GM18909 (cell line): ENCODE measurements around the gene CRK.
A peak's percentile ranks its signal among the peaks of the same experiment; 100 is the strongest.
"Not testable (repeated sequence)": the region's sequence is repeated elsewhere in the genome, so short reads cannot be mapped to it uniquely, and the experiment has no call there.

Experiments
- ATAC-seq: cut with Tn5 transposase; IDR thresholded peaks from one replicate; pipeline ENCODE4 v1.9.1; 2021; ENCODE audit warnings: mild to moderate bottlenecking; ENCODE audit not compliant: unreplicated experiment, poor library complexity

CRK gene

GRCh38 chr17:1469231-1469852 lies 13.3 kb upstream of the CRK start:
- ATAC-seq: no peak

DNA sequence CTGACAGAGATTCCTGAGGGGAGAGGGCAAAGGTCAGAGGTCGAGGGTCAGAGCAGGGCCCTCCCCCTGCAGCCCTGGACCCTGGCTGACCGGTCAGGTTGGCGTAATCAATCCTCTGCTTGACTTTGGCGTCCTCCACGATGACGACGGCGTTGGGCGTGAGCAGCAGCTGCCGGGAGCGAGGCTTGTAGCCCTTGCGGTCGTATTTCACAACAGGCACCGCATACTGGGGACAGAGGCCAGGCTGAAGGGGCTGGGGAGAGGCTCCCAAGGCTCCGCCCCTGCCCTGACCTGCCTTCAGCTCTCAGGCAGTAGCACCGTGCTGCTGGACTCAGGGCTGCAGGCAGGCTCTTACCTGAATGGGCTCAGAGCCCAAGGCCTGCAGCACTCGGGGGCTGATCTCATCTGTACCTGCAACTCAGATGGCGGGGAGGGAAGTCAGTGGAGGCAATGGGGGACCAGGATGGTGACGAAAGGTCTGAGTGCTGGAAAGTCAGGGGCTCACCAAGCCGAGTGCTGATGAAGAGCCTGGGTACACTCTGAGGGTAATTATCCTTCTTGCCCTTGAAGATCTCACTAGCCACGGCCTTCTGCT lies 12.0 kb upstream of the CRK start:
- ATAC-seq: no peak

- ATAC-seq: no peak
Measured at GRCh38 chr17:1467258-1467657, 11.2 kb upstream of the CRK start.

- no peak for ATAC-seq
Measured at GRCh38 chr17:1464186-1464585, 8.2 kb upstream of the CRK start.

GRCh38 chr17:1462164-1463112 lies 6.4 kb upstream of the CRK start:
- no peak for ATAC-seq

DNA sequence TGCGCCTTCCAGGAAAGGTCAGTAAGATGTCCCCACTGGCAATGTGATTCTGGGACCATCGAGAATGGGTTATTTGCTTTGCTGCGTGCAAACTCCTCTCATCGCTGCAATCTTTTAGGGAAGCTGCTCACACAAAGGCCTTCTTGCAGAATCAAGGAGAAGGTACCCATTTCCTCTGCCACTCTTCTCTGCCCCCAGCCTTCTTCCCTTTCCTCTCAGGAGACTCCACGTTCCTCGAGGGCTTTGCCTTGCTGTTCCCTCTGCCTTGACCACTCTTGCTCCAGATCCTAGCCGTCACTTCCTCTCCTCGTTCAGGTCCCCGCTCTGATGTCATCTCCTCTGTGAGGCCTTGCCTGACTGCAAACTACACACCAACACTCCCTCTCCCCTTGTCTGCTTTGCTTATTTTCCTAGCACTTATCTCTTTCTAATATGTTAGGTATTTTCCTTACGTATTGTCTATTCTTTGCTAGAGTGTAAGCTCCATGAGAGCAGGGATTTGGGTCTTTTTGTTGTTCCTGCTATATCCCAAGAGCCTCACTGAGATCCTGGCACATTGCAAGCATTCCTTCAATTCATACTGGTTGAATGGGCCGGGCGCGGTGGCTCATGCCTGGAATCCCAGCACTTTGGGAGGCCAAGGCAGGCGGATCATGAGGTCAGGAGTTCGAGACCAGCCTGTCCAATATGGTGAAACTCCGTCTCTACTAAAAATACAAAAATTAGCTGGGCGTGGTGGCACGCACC lies 5.3 kb upstream of the CRK start:
- ATAC-seq: no peak

DNA sequence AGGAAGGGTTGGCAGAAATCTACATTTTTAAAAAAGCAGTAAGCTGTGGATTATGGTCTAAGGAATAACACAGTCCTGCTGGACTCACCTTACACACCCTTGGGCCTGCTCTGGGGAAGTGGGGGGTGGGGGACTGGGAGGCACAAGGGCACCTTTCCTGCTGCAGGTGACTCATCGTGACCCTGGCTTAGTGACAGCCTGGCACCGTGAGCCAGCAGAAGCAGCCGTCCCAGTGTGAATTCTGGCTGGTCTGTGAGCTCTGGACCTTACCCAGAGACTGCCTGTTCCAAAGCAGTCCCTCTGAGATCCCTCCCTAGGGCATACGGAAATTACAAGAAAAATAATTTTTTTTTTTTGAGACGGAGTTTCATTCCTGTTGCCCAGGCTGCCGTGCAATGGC lies 4.2 kb upstream of the CRK start:
- no peak for ATAC-seq

DNA sequence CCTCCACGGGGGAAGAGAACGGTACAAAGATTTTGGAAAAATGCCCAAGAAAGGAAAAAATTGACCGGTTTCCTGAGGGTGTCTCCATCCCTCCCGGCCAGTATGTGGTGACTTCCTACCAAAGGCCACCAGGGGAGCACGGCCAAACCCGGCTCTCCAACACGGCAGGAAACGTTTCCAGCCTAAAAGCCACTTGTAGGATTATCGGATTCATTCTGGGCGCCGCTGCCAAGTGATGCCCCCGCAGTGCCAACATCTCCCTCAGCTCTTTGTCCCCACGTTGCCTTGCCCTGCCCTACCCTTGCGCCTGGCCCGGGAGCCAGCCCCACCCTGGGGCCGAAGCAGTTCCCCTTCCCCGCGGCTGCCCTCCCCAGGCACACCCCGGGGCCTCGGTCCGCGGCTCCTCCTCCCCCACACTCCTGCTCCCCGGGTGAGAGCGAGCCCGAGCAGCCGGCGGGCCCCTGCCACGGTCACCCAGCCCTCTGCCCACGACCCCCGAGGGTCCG lies 688 bp downstream of the CRK start:
- ATAC-seq: peak; percentile 30

DNA sequence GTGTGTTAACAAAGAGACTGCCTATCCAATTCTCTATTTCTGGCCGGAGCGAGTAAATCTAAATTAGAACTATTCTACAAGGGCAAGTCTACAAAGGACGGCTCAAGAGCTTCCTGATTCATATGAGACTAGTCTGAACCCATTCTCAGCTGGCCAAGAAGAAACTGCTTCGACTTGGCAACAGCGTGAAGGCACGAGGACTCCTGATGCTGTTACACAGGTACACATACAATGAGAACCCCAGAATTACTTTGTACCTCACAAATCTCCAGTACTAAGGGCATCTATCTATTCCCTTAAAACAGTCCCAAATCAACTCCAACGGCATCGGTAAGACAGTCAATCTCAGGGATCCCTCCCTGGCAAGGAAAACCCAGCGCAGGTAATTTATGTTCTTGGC lies 1.5 kb downstream of the CRK start:
- ATAC-seq: no peak

GRCh38 chr17:1453694-1454093 lies 2.3 kb downstream of the CRK start:
- not testable (repeated sequence) for ATAC-seq

DNA sequence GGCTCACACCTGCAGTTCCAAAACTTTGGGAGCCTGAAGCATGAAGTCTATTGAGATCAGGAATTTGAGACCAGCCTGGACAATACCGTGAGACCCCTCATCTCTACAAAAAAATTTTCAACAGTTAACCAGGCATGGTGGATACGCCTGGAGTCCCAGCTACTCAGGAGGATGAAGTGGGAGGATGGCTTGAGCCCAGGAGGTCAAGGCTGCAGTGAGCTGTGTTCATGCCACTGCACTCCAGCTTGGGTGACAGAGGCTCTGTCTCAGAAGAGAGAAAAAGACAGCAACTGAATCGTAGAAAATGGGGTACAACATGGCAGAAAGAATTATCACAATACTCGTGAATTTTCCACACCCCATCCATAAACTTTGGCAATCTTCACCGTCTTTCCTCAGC lies 3.2 kb downstream of the CRK start:
- no peak for ATAC-seq

GRCh38 chr17:1450261-1450660 lies 5.8 kb downstream of the CRK start:
- ATAC-seq: not testable (repeated sequence)

DNA sequence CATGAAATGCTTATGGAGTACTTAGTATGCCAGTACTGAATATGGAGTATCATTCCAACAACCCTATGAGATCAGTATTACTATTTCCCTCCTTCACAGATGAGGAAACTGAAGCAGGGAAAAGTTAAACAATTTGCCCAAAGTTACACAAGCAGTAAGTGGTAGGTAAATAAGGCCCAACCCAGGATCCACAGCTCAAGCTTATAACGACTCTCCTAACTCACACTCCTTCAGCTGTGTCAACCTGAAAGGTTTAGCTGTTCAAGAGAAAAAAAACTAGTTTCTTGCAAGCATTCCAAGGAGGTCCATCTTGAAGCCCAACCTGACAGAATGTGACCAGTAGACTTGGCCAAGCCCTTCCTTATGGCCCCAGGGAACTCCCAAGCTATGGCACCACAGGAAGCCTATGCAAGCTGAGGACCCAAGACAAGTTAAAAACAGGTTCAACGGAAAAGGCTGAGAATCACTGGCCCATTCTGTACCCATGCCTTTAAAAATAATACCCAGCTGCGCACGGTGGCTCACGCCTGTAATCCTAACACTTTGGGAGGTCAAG lies 6.5 kb downstream of the CRK start:
- no peak for ATAC-seq

DNA sequence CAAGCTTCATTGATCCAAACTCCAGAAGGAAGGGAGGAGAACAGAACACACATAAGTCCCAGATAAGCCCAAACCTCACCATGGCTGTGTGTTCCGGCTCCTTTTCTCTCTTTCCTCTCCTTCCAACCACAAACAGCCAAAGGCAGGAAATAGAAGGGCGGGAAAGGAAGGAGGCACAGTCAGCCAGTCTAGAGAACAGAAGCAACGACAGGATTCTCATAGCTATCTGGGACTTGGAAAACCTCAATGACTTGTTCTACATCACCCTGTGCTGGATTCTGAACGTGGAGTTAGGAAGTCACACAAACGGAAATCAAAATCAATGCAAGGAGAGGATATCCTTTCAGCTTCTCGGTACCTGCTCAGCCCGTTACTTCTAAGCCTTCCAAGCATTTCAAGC lies 9.0 kb downstream of the CRK start:
- ATAC-seq: no peak

DNA sequence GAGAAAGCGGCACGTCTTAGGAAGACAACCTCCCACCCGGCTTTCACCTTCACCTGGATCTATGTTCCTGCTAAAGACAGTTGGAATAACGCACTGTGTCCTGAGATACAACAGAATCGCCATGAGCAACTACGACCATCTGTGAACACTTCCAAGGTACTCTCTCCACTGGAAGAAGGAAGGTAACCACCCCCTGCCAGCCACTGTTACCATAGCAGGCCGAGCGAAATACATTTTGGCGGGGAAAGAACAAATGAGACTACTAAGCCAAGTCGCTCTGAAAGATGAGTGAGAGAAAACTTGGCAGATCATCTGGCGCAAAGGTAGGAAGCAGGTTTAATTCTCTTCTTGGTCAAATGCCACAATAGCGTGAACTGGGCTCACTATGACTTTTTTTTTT lies 9.8 kb downstream of the CRK start:
- ATAC-seq: no peak

- not testable (repeated sequence) for ATAC-seq
Measured at GRCh38 chr17:1445695-1446094, 10.3 kb downstream of the CRK start.

DNA sequence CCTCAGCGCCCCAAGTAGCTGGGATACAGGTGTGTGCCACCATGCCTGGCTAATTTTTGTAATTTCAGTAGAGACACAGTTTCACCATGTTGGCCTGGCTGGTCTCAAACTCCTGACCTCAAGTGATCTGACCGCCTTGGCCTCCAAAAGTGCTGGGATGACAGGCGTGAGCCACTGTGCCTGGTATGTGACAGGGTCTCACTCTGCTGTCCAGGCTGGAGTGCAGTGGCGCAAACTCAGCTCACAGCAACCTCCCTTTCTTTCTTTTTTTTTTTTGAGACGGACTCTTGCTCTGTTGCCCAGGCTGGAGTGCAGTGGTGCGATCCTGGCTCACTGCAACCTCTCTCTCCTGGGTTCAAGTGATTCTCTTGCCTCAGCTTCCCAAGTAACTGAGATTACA lies 13.3 kb downstream of the CRK start:
- not testable (repeated sequence) for ATAC-seq

GRCh38 chr17:1442187-1442586 lies 13.8 kb downstream of the CRK start:
- ATAC-seq: no peak

- ATAC-seq: no peak
Measured at GRCh38 chr17:1440921-1441320, 15.1 kb downstream of the CRK start.

- no peak for ATAC-seq
Measured at GRCh38 chr17:1438593-1439083, 17.4 kb downstream of the CRK start.
